ENCODE results near the gene PPP1R26. TPM values are rescaled to one million over a fixed set of nuclear protein-coding genes. Genes with fewer than 3 reads are reported as not detected.

The PPP1R26 gene
- total and polyA plus RNA-seq, 9 of the 15 experiments (the other 6 are each of a cell fraction or from before 2014, with no cell fraction given) = 0.77 to 26.8 (median 9.3) TPM

- TF ChIP-seq PCBP2 (IDR thresholded peaks at IDR 0.05; ENCODE audit: low read depth, low read length, poor library complexity, severe bottlenecking) (no peak), ESRRA (IDR thresholded peaks at IDR 0.05; ENCODE audit: borderline replicate concordance, low read depth) (no peak), MLX (CRISPR knock-in tag; conservative IDR thresholded peaks at IDR 0.05) (no peak), ETV1 (tag; conservative IDR thresholded peaks at IDR 0.05; ENCODE audit: low read depth) (peak; percentile 69), PRMT5 (CRISPR knock-in tag; IDR thresholded peaks at IDR 0.05) (no peak), E2F3 (CRISPR knock-in tag; IDR thresholded peaks at IDR 0.05) (no peak), FOXJ2 (tag; IDR thresholded peaks at IDR 0.05) (no peak), HEY1 (CRISPR knock-in tag; IDR thresholded peaks at IDR 0.05; ENCODE audit: borderline replicate concordance) (no peak), CREBBP (IDR thresholded peaks at IDR 0.05; ENCODE audit: low read depth, low read length) (no peak)
Measured at GRCh38 chr9:135519179-135519971, 39.8 kb downstream of the PPP1R26 start (continued).

Measured in K562 (cell line).